NCI-H2029 treated with DMSO at 0.1 percent for 48 hours (cell line): ENCODE data around the gene APC.

Source experiments
- DNase-seq: peaks from one replicate; lab custom pipeline; 2025; lab: John Stamatoyannopoulos, UW

APC gene

DNA sequence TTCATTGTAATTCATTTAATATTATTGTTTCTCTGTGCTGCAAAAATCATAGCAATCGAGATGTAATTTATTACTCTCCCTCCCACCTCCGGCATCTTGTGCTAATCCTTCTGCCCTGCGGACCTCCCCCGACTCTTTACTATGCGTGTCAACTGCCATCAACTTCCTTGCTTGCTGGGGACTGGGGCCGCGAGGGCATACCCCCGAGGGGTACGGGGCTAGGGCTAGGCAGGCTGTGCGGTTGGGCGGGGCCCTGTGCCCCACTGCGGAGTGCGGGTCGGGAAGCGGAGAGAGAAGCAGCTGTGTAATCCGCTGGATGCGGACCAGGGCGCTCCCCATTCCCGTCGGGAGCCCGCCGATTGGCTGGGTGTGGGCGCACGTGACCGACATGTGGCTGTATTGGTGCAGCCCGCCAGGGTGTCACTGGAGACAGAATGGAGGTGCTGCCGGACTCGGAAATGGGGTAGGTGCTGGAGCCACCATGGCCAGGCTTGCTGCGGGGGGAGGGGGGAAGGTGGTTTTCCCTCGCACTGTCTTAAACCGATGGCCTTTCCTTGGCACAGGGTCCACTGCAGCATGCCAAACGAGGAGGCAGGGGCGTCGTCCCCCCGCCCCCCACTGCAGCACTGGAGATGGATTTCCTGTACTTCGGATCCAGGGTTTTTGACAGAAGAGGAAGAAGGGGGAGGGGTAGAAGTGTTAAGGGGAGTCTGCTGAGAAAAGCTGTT, at the start of gene APC:
Gene APC, plus strand, starts transcription at position 423 of the 728 bp plus-strand sequence. CDS start 17,006 bp downstream, outside the sequence.
- peak; percentile 19 for DNase-seq

DNA sequence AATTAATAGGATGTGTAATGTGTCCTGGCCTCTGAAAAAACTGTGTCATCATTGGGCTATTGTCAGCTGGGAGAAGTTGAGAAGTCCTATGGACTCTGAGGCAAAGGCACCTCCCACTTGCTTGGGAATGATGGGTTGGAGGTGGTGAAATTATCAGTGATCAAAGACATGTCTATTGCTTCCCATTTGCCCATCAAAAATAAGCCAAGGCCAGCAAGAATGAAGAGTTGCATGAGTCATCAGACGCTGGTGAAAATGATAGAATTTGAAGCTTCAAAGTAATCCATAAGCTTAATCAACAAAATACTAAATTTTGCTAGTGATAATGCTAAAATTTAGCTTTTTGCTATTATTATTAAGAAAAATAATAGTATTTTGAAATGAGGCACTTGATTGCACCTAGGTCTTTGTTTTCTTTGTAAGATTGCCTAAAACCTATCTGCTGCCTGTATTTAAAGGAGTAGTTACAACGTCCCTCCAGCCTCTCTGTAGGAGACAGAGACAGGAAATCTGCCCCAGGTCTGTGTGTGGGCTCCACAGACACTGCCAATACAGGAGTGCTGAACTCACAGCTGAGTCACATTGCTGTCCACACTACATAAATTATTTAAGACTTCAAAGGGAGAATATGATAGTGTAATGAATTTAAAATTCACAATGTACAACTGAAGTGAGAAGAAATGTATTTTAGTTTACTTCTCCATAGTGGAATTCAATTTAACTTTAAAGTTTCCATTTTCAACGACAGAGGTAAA, 48.4 kb upstream of the APC start:
- DNase-seq: no peak

DNA sequence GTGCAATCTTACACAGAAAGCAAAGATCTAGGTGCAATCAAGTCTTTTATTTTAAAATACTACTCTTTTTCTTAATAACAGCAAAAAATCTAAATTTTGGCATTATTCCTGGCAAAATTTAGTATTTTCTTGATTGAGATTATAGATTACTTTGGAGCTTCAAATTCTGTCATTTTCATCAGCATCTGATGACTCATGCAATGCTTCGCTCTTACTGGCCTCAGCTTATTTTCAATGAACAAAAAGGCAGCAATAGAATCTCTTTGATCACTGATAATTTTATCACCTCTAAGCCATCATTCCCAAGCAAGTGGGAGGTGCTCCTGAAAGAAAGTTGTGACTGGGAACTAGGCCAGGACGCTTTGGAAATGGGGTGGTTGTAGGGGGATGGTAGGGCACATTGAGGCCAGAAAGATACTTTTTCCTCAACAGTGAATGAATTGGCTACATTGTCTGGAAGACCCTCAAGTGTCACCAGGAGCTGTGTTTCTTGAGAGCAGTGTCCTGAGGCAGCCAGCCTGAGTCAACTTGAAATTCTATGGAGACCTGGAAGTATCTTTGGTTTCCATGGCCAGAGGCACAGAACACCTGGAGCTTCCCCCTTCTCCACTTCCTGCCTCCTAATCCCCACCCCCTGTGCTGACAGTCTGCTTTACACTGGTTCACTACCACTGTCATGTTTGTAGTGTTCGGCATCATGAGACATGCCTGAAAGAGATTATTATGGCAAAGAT, 46.9 kb upstream of the APC start:
- no peak for DNase-seq

DNA sequence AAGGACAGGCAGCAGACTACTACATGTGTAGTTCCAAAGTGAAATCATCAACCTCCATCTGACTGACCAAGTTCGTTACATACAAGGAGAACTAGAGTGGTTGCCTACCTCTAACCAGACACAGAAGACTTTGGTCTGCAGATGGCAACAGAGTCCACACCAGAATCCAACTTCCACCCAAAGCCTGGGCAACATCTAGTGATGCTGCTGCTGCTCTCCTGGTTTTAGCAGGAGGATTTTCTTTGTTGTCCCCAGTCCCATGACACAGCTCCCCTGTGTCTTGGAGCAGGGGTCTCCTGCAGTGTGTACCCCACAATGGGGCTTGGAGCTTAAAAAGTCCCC, 46.4 kb upstream of the APC start:
- DNase-seq: no peak

- DNase-seq: no peak
These were observed 45.9 kb upstream of the APC start for GRCh38 chr5:112691758-112692157.

DNA sequence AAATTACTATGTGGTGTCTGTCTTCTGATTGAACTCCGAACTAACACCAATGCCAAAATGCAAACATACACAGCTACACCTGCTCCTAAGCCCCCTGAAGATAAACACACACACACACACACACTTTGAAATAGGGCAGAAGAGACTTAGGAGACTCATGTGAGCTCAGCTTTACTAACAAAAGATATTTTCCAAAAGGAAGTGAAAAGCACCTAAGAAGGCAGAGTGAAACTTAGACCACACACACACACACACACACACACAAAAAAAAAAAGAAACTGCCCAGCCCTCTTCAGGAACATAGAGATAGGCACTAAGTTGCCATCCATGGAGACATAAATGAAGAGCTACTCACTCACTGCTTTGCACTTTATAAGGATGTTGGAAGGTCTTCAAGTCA, 45.2 kb upstream of the APC start:
- DNase-seq: no peak

GRCh38 chr5:112693301-112693700, 44.4 kb upstream of the APC start:
- no peak for DNase-seq

- DNase-seq: no peak
These were observed 42.6 kb upstream of the APC start for GRCh38 chr5:112694853-112695709.

- DNase-seq: no peak
These were observed 40.9 kb upstream of the APC start for GRCh38 chr5:112696786-112697185.

DNA sequence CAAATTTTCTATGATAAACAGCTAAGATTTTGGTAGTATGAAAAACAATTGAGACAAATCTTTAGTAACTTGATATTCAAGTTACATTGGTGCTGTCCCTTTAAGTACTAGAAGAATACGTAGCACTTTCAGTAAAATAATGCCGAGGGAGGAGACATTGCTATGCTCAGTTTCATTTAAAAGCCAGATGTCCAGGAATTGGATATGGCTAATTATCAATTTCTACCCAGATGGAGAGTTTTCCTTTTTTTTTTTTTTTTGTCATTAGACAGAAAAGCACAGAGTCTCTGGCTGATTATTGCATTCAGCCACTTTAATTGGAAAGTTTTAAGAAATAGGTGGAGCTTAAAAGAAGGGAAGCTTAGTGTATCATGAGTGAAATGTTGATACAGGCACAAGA, 40.4 kb upstream of the APC start:
- DNase-seq: no peak

DNA sequence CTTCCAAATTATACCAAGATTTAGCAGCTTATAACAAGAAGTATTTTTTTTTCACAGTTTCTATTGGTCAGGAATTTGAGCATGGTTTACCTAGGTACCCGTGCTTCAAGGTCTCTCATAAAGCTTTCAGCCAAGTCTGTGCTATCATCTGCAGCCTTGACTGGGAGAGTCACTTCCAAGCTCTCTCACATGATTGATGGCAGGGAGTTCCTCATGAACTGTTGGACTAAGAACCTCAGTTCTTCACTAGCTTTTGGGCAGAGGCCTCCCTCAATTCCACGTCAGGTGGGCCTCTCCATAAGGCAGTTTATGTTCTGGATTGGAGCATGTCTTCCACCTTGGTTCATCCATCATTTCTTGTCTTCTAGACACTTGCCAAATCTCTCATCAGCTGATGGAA, 39.9 kb upstream of the APC start:
- DNase-seq: no peak

- peak; percentile 28 for DNase-seq
These were observed 33.5 kb upstream of the APC start for GRCh38 chr5:112703866-112704820.

- no peak for DNase-seq
These were observed 31.2 kb upstream of the APC start for GRCh38 chr5:112706446-112707016.

DNA sequence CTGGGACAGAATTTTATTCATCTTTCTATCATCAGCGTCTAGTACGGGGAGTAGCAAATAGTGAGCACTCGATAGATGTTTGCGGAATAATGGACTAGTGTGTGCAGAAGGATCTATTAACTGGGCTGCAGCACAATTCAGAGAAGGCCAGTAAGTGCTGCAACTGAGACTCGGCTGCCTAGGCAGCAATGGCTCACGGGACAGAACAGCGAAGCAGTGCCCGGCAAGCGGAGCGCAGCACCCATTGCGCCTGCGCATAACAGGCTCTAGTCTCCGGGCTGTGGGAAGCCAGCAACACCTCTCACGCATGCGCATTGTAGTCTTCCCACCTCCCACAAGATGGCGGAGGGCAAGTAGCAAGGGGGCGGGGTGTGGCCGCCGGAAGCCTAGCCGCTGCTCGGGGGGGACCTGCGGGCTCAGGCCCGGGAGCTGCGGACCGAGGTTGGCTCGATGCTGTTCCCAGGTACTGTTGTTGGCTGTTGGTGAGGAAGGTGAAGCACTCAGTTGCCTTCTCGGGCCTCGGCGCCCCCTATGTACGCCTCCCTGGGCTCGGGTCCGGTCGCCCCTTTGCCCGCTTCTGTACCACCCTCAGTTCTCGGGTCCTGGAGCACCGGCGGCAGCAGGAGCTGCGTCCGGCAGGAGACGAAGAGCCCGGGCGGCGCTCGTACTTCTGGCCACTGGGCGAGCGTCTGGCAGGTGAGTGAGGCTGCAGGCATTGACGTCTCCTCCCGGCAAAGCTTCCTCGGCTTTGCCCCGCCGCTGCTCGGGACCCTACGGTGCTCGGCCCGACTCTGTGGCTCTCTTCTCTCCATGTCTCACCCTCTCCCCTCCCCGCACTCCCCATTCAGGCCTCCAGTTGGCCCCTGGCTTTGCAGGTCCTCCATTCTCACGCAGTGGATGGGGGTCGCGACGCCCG, 30.2 kb upstream of the APC start:
- peak; percentile 99 for DNase-seq

DNA sequence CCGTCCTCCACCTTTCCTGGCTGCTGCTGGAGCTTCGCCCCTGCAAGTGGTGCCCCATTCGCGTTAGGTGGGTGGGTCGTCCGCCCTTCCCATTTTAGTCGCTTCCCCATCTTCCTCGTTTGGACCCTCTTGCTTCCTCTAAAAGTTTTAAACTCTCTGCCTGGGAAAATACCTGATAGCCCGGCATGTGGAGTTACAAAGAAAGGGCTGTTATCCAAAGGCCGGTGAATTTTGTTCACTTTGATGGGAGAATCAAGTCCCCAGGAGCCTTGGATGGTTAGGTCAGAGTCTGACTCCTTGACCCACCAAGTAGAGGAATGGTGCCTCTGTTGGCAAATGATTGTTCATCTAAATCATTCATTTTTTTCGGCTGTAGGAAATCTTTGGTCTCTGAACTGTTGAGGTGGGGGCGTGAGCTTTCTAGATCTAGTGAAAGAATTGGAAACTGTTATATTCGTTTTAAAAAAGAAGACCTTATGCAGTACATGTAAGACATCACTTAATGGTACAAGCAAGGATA, 29.5 kb upstream of the APC start:
- DNase-seq: no peak

DNA sequence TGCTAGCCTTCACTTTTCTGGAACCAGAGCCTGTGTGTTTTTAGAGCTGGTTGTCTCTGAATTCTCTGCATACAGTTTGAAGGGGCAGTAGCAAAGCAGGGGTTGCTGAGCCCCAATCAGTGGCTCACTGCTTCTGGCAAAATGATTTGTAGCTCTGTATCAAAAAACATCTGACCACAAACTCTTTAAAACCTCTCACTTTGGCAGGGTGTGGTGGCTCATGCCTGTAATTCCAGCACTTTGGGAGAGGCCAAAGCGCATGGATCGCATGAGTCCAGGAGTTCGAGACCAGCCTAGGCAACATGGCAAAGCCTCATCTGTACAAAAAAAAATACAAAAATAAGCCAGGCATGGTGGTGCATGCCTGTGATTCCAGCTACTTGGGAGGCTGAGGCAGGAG, 28.3 kb upstream of the APC start:
- no peak for DNase-seq

DNA sequence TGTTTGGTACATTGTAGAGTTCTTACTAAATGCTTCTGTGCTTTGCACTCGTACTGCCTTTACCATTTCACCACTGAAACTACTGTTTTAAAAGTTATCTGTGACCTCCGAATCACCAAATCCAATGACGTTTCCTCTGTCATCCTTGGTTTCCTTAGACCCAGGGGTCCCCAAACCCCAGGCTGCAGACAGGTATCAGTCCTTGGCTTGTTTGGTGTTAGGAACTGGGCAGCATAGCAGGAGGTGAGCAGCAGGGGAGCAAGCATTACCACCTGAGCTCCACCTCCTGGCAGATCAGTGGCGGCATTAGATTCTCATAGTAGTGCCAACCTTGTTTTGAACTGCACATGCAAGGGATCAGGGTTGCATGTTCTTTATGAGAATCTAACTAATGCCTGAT, 26.8 kb upstream of the APC start:
- no peak for DNase-seq

GRCh38 chr5:112711436-112711835, 26.2 kb upstream of the APC start:
- peak; percentile 80 for DNase-seq

DNA sequence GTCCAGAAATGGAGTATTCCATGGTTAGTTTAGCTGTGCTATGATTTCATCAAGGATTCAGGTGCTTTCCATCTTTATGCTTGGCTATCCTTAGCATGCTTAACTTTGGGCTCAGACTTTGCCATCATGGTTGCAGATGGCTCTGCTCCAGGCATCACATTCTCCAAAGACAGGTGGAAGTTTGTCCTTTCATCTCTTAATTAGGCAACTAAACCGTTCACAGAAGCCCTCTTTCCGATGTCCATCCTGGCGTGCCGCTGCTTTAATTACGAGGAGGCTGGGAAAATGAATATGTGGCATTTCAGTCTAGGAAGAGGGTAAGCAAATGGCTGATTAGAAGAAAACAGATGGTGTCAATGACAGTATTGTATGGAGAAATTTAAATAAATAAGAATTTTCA, 24.5 kb upstream of the APC start:
- no peak for DNase-seq
